ENCODE results near the gene GALNT8. TPM values are rescaled to one million over a fixed set of nuclear protein-coding genes. Genes with fewer than 3 reads are reported as not detected.

The GALNT8 gene
- total and polyA plus RNA-seq, 9 of the 15 experiments (the other 6 are each of a cell fraction or from before 2014, with no cell fraction given), result 0.11 to 0.23 (median 0.21) TPM; not detected in 6

DNA sequence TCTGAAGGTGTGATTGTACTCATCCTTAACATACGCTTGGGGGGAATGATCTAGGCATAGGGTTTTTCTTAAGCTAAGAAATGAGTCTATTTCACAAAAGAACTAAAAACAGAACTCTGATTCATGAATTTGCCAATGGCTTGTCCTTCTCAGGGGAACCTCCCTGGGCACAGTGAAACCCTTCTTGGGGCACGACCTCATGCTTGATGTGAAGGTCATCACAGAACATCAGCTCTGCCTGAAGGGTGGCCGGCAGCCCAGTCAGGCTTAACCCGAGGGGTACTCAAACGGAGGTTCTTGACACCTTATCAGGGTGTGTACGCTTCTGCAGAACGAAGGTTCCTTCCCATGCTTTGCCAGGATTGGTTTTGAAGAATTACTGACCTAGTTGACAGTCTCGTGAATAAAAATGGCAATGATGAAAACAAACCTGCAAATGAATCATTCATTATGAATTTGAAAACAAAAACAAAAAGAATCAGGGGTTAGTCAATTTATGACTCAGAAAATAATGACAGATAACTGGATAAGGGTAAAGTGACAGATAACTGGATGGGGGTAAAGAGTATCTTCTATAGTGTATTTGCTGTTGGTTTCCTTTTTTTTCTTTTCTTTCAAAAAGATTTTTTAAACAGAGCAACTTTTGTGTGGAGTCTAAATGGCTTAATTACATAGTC, 86.4 kb downstream of the GALNT8 start (continued):
- TF ChIP-seq, protein P1, sequence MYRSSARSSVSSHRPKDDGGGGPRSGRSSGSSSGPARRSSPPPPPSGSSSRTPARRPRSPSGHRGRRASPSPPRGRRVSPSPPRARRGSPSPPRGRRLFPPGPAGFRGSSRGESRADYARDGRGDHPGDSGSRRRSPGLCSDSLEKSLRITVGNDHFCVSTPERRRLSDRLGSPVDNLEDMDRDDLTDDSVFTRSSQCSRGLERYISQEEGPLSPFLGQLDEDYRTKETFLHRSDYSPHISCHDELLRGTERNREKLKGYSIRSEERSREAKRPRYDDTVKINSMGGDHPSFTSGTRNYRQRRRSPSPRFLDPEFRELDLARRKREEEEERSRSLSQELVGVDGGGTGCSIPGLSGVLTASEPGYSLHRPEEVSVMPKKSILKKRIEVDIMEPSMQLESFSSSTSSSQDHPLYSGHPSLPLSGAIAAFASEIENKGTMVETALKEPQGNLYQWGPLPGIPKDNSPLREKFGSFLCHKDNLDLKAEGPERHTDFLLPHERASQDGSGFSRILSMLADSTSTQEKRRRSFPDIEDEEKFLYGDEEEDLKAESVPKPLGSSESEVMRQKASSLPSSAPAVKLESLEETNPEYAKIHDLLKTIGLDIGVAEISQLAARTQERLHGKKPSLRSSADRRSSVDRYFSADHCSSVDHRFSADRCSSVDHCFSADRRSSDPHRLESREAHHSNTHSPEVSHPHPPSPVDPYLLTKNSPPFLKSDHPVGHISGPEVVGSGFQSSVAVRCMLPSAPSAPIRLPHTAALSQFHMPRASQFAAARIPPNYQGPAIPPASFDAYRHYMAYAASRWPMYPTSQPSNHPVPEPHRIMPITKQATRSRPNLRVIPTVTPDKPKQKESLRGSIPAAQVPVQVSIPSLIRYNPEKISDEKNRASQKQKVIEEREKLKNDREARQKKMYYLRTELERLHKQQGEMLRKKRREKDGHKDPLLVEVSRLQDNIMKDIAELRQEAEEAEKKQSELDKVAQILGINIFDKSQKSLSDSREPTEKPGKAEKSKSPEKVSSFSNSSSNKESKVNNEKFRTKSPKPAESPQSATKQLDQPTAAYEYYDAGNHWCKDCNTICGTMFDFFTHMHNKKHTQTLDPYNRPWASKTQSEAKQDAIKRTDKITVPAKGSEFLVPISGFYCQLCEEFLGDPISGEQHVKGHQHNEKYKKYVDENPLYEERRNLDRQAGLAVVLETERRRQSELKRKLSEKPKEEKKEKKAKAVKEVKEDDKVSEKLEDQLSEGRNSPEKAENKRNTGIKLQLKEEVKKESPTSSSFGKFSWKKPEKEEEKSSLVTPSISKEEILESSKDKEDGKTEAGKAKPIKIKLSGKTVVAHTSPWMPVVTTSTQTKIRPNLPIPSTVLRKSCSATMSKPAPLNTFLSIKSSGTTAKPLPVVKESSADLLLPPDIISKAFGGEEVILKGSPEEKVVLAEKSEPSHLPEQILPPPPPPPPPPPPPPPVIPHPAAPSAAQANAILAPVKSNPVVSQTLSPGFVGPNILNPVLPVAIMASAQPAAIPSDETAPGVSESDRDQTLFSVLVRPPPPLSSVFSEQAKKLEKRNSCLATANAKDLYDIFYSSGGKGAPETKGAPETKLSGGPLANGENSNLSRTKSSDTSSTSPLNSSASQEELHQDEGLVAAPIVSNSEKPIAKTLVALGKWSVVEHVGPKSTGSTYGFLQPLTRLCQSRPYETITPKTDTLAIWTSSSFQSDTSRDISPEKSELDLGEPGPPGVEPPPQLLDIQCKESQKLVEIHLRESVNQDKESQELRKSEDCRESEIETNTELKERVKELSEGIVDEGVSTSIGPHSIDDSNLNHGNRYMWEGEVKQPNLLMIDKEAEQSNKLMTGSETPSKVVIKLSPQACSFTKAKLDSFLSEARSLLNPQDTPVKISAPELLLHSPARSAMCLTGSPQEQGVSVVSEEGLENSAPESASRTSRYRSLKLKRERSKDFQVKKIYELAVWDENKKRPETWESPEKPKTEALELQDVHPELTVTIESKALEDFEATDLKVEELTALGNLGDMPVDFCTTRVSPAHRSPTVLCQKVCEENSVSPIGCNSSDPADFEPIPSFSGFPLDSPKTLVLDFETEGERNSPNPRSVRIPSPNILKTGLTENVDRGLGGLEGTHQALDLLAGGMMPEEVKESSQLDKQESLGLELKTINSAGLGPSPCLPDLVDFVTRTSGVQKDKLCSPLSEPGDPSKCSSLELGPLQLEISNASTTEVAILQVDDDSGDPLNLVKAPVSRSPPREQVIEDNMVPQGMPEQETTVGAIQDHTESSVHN (IDR thresholded peaks at IDR 0.05; ENCODE audit: borderline replicate concordance in 1 of 2, low read depth in 1 of 2), result no peak
- TF ChIP-seq, protein P2, sequence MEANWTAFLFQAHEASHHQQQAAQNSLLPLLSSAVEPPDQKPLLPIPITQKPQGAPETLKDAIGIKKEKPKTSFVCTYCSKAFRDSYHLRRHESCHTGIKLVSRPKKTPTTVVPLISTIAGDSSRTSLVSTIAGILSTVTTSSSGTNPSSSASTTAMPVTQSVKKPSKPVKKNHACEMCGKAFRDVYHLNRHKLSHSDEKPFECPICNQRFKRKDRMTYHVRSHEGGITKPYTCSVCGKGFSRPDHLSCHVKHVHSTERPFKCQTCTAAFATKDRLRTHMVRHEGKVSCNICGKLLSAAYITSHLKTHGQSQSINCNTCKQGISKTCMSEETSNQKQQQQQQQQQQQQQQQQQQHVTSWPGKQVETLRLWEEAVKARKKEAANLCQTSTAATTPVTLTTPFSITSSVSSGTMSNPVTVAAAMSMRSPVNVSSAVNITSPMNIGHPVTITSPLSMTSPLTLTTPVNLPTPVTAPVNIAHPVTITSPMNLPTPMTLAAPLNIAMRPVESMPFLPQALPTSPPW (CRISPR knock-in tag; IDR thresholded peaks at IDR 0.05), result no peak
- no peak for TF ChIP-seq IFI16 (CRISPR knock-in tag; IDR thresholded peaks at IDR 0.05)
- no peak for TF ChIP-seq XRCC4 (IDR thresholded peaks at IDR 0.05; ENCODE audit: extremely low read depth, insufficient read depth, insufficient read length)

Data from K562 (cell line).